GM18526 (cell line): ENCODE results near the gene DIP2C.

ENCODE experiments used
- POLR2A ChIP-seq: IDR thresholded peaks from 3 replicates; pipeline ENCODE4 v1.6.1; 2011; ENCODE audit not compliant: insufficient read length; ENCODE audit errors: extremely low read depth

Gene DIP2C

GRCh38 chr10:689452-690371 is at the start of gene DIP2C:
Gene DIP2C, minus strand, starts transcription at chr10:689668. Its CDS starts 90 bp downstream, at chr10:689578.
- TF ChIP-seq POLR2A, result no peak

- TF ChIP-seq POLR2A, result no peak
Observed at GRCh38 chr10:734481-734880, 45.0 kb upstream of the DIP2C start.

GRCh38 chr10:733086-733485 is 43.6 kb upstream of the DIP2C start:
- no peak for TF ChIP-seq POLR2A

GRCh38 chr10:729213-729612 is 39.7 kb upstream of the DIP2C start:
- TF ChIP-seq POLR2A, result no peak

- TF ChIP-seq POLR2A, result no peak
Observed at GRCh38 chr10:728603-729002, 39.1 kb upstream of the DIP2C start.

GRCh38 chr10:727162-727790 is 37.8 kb upstream of the DIP2C start:
- no peak for TF ChIP-seq POLR2A

GRCh38 chr10:725786-726185 is 36.3 kb upstream of the DIP2C start:
- TF ChIP-seq POLR2A, result no peak

- no peak for TF ChIP-seq POLR2A
Observed at GRCh38 chr10:725302-725701, 35.8 kb upstream of the DIP2C start.

- no peak for TF ChIP-seq POLR2A
Observed at GRCh38 chr10:723973-724372, 34.5 kb upstream of the DIP2C start.

- no peak for TF ChIP-seq POLR2A
Observed at GRCh38 chr10:722281-723060, 33.0 kb upstream of the DIP2C start.

- TF ChIP-seq POLR2A, result no peak
Observed at GRCh38 chr10:718143-718700, 28.8 kb upstream of the DIP2C start.

GRCh38 chr10:717458-717857 is 28.0 kb upstream of the DIP2C start:
- TF ChIP-seq POLR2A, result no peak

- no peak for TF ChIP-seq POLR2A
Observed at GRCh38 chr10:716821-717220, 27.4 kb upstream of the DIP2C start.

GRCh38 chr10:714214-714613 is 24.7 kb upstream of the DIP2C start:
- TF ChIP-seq POLR2A, result no peak

- no peak for TF ChIP-seq POLR2A
Observed at GRCh38 chr10:712575-712974, 23.1 kb upstream of the DIP2C start.

GRCh38 chr10:712089-712488 is 22.6 kb upstream of the DIP2C start:
- no peak for TF ChIP-seq POLR2A

- no peak for TF ChIP-seq POLR2A
Observed at GRCh38 chr10:707861-708260, 18.4 kb upstream of the DIP2C start.
